HG03066 (cell line): ENCODE measurements around the gene SLC35A2.
A peak's percentile ranks its signal among the peaks of the same experiment; 100 is the strongest.

Experiments
- ATAC-seq: cut with Tn5 transposase; IDR thresholded peaks from one replicate; pipeline ENCODE4 v1.9.1; 2021; ENCODE audit warnings: low read depth; ENCODE audit not compliant: unreplicated experiment

Gene SLC35A2

DNA sequence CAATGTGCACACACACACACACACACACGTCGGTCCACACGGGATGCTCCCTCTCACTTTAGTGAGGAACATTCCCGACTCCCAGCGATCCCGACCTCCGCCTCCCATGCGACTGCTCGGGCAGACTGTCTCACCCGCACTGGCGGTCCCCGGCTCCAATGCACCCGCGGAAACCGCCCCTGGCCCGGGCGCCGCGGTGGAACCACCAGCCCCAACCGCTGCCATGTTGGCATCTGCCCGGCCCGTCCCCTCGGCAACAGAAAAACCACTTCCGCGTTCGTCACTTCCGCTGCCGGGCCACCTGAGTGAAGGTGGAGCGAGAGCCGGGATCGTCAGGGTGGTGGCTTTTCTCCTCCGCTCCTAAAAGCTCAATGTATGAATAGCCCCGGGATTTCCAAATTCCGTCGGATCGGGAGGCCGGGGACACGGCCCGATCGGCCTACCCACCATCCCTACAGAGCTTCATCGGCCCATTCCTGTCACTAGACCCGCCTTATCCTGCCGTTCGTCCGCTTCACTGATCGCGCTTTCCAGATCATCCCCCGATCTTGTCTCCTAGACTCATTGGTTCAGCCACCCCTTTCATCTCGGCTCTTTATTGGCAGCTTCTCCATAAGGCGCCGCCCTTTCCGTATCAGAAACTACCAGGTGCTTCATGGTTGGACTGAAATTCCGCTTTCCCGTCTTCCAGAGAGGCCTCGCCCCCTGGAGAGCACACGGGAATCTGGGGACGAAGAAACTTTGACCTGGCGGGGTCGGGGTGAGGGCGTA, at the start of gene SLC35A2:
TSS of gene SLC35A2 (minus strand) at position 235 of the 771 bp plus-strand sequence. CDS start at position 225, 10 bp downstream.
- ATAC-seq = peak; percentile 71

DNA sequence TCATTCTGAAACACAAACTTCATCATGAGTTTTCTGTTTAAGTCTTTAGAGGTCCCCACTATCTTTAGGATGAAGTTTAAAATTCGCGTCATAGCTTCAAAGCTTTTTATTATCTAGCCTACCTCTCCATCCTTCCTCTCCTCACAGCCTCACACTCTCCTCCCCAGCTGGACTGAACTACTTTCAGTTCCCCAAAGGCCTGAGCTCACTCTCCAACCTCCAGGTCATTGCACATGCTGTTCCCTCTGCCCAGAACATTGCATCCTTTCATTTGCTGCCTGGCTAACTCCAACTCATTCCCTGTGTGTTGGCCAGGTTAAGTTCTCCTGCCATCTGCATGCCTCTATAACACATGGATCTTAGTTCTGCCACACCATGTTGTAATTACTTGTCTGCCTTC, 48.8 kb upstream of the SLC35A2 start:
- no peak for ATAC-seq

DNA sequence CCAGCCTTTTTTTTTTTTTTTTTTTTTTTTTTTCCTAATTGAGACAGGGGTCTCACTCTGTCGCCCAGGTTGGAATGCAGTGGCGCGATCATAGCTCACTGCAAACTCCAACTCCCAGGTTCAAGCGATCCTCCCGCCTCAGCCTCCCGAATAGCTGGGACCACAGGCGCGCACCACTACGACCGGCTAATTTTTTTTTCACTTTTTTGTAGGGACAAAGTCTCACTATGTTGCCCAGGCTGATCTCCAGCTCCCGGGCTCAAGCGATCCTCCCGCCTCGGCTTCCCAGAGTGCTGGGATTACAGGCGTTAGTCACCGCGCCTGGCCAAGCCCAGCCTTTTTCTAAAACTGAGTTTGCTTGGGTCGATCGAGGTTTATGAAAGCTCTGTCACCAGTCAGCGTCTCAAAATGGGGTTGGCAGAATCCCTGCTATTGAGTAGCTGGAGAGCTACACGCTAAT, 47.2 kb upstream of the SLC35A2 start:
- no peak for ATAC-seq

DNA sequence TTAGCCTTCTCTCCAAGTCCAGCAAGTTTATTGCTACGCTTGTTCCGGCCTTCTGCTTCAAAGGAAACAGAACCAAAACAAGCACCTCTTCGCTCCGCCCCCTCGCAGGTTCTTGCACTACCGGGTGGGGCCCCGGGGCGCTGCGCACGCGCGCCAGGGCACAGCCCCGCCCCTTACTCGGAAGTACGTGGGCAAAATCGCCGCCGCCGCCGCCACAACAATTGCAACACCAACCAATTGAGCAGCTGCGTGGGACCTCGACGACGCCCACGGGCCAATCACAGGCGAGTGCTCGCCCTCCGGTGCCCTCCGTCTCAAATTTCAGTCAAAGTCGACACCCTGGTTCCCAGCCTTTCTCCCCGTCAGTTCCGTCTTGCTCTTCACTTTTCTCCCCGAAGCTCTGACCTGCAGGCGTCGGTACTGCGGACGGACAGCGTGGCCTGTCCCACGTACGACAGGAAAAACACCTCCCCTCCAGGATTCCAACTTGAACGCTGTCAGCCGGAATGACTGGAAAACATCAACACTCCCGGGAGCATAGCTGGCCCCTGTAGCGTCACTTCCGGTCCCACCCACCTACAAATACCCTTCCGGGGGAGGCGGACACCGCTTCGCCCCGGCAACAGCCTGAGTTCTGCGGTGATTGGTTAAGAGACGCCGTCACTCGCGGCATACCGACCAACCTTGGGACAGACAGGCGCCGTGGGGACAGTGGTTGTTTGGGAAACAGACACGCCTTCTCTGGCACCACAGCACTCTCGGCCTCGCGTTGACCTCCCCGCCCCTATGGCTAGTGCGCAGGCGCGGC, 46.6 kb upstream of the SLC35A2 start:
- ATAC-seq = peak; percentile 90

DNA sequence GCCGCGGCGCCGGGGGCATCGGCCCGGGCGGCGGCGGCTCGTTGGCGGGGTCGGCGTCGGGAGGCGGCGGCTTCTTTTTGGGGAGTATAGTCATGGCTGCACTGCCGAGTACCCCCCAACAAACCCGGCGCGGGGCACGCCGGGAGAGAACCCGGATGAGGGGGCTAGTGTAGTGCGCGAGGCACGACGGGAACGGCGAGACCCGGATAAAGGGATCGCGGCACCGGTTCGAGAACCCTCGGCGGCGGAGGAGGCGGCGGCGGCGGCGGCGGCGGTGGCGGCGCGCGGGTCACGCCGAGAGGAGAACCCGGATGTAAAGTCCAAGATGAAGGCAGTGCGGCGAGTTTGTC, 46.0 kb upstream of the SLC35A2 start, which contains the start of gene OTUD5:
TSS of gene OTUD5 (minus strand) at position 131 of the 350 bp plus-strand sequence. CDS start at position 94, 37 bp downstream.
- ATAC-seq = peak; percentile 38

DNA sequence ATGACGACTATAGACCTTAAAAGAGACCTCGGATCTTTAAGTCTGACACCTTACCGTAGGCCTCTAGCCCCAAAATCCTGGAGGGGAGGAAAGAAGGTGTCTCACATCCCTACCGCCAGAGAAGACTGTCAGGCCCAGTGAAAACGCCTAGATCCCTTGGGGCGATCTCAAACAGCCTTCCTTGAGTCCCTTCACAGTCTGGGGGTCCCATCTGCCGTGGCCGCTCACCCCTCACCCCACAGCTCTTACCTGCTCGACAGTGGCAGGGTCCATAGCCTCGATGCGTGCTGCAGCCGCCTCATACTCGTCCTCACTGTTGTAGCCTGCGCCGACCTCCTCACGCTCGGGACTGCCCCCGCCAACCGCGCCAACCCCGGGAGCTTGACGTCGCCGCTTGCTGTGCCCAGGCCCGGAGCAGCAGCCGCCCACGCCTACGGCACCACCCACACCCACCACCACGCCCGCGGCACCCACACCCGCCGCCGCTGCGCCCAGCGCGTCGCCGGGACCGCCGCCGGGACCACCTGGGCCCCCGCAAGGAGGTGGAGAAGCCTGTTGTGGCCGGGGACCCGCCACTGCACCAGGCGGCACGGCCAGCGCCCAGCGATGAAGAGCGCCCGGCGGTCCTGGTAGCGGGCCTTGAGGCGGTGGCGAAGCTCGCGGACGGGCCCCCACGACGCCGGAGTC, 45.4 kb upstream of the SLC35A2 start:
- ATAC-seq = no peak

DNA sequence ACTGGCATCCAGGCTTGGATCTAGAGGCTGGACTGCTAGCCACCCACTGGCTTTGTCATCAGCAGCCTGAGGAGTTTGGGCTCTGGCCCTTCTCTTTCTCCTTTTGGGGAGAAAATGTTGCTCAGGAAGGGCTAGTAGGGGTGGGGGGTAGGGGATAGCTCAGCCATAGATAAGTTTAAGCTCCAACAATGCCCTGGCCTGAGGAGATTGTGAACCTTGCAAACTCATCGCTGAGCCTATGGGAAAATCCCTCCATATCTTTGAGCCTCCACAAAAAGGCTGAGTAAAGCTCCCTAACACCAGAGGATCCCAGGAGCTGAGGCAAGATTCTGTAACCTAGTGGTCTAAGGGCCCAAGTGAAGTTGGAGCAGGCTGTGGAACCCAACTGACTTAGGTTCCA, 37.1 kb upstream of the SLC35A2 start:
- ATAC-seq = no peak

DNA sequence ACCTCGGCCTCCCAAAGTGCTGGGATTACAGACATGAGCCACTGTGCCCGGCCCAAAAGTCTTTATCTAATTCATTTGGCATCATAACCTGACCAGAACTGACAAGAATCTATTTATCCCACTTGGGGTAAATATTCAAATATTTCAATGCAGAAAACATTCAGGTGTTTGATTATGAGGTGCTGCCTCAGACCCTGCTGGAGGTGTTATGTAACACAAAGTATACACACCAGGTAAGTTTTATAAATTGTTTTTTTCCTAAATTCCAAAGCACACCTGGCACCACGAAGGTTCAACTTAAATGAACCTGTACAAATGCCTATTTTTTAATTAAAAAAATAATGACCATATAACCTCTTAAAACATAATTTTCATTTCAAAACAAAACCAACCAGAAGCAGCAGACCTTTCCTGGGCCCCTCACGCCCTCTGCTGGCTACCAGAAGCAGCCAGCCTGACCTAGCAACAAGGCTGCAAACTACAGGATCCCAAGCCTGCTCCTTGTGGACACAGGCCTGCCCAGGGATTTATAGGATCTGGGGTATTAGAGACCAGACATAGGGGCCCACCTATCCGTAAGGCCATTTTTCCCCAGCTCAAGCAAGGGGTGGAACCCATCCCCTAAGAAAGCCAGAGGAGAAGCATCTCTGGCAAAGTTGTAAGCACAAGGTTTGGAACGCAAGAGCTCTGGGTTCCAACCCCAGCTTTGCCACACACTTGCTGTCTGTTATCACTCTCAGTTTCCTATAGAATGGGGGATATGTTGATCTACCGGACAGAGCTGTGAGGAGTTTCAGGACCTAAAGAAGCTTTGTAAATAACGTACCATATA, 34.3 kb upstream of the SLC35A2 start:
- no peak for ATAC-seq

DNA sequence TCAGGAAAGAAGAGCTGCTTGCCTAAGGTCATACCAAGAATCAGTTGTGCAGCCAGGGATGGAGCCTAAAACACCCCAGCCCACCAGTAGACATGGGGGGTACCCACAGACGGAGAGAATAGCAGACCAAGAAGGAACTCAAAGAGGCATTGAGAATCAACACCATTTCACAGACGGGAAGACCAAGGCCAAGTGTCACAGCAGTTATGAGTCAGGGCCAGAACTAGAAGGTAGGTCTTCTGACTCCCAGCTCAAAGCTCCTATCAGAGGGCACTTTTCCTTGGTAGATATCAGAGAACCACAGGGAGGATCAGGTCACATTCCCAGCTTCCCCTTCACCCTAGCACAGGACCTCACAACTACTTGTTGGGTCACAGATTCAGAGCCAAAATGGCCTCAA, 31.4 kb upstream of the SLC35A2 start:
- ATAC-seq = no peak

DNA sequence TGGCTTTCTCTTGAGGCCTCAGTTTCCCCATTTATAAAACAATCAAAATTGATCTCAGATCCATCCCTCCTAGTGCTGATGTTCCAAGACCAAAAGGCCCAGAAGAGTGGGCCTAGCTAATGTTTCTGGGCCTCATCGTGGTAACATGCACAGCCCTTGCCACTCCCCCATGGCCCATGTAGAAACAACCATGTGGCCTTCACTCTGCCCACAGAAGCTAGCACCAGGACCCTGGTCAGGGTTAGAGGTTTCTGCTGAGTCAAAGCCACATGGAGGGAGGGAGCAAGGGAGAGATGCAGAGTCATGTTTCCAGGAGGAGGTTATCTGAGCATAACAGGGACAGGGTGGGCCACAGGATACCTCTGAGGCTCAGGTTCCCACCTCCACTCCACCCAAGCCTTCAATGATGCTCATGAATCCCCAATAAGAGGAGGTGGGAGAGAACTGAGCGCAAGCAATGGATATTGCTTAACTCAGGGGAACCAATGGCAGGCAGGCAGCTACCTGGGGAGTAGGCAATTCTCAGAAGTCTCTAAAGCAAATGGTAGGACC, 29.0 kb upstream of the SLC35A2 start:
- no peak for ATAC-seq

DNA sequence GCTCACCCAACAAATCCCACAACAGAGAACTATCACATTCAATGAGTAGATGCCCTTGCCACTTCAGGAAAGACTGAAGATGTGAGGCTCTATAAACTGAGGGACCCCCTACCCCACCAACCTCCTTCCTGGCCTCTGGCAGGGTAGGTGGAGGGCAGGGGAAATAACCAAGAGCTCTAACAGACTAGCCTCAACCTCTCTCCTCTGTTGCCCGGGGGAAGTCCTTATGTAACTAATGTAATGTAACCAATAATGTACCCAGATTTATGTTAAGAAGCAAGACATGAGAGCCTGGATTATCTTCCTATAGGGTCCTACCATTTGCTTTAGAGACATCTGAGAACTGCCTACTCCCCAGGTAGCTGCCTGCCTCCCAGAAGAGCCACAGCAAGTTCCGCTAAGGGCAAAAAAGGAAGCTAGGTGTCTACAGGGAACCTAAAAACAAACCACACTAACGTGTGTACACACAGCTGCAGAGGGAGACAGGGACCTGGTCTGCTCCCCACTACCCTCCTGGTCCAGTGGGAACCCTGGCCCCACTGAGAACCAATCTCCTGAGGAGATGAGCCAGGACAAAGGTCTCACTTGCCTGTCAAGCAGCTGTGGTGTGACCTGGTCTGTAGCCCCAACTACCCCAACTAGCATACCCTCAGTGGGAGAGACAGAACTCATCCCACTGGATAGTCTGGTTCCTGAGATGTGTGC, 28.2 kb upstream of the SLC35A2 start:
- no peak for ATAC-seq

DNA sequence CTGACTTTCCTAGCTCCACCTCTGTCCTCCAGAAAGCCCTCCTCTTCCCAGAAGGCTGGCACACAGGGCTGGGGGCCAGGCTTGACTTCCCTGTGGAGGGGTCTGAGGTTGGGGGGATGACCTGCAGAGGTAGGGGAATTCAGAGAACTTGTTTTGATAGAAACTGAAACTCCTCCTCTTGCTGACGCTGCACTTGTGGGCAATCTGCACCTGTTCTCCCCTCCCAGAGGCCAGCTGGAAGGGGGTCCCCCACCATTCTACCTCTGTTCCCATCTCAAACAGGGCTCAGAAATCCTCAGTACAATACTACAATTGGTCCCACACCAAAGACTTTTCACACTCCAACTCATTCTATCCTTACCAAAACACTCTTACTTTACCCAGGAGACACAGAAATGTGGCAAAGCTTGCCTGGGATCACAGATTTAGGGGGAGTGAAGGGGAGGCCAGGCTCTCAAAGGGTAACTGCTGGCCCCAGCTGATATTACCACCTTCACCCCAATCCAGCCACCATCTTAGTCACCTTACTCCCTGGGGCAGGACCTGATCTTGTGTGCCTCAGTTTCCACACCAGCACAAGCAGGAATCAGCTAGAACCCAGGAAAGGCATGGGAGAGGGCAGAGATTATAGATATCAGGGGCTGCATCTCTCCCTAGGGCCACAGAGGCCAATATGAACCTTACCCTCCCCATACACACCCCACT, 27.4 kb upstream of the SLC35A2 start:
- peak; percentile 39 for ATAC-seq

DNA sequence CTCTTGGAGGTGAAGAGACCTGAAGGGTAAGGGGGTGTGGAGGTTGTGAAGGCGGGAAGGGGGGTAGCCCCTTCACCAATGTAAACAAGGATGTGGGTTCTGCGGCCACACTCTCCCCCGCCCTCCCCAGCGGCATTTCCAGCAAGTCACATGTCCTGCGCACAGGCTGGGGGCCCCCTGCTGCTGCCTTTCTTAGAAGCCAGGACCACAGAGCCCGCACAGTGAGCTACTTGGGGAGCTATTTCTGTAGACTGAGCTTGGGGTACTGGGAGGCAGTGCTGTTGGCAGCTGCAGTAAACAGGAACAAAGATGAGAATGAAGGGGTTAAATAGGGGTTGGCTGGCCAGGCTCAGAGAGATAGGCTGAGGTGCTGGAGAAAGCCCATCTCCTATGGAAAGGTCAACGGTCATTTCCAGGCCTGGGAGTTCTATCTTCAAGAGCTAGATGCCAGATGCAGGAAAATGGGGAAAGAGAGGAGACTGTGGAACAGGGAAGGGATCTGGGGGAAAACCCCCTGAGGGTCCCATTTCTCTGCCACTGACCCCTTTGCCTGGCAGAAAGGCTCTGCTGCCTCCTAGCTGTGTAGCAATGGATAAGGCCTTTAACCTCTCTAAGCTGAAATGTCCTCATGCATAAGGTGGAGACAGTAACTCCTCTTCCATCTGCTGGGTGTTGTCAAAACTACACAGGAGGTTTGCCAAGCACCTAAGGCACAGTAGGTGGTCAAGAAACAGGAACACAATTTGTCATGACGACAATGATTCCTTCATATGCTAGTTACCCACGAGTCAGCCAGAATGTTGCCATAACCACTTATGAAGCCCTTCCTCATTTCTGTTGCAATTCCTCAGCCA, 25.8 kb upstream of the SLC35A2 start:
- peak; percentile 58 for ATAC-seq

DNA sequence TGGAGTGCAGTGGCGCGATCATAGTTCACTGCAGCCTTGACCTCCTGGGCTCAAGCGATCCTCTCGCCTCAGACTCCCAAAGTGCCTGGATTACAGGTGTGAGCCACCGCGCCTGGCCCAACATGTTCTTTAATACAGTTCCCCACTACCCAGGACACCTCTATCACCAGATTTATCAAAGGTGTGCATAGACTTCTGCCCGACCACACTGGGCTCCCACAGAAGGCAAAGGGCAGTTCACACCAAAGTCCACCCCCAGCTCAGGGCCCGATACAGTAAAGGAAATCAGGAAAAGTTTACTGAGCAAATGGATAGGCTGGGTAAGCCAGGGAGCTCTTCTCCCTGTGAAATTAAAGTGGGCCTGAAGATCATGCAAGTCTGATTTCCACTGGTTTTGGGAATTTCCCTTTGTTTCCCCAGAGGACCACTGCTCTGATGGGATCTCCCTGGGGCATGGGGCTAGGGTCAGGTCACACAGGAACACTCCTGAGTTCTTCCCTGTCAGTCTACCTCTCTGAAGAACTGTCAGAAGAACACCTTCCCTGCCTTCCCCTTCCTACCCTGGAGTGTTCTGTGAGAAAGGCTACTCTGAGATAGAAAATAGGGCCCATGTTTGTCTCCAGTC, 25.1 kb upstream of the SLC35A2 start:
- no peak for ATAC-seq

DNA sequence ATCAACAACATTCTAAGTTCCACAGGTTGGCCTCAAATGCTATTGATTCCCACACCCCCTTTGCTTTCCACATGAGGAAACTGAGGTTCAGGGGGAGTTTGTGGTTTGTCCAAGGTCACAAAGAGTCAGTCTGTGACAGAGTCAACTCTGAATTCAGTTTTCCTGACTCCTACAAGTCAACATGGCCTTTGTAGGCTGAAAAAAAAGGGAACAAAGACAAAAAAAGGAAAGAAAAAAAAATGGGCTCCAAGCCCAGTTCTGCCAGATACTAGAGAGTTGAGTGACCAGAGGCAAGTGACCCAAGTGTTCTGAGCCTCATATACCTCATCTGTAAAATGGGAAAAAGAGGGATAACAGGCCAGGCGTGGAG, 23.8 kb upstream of the SLC35A2 start:
- ATAC-seq = no peak

DNA sequence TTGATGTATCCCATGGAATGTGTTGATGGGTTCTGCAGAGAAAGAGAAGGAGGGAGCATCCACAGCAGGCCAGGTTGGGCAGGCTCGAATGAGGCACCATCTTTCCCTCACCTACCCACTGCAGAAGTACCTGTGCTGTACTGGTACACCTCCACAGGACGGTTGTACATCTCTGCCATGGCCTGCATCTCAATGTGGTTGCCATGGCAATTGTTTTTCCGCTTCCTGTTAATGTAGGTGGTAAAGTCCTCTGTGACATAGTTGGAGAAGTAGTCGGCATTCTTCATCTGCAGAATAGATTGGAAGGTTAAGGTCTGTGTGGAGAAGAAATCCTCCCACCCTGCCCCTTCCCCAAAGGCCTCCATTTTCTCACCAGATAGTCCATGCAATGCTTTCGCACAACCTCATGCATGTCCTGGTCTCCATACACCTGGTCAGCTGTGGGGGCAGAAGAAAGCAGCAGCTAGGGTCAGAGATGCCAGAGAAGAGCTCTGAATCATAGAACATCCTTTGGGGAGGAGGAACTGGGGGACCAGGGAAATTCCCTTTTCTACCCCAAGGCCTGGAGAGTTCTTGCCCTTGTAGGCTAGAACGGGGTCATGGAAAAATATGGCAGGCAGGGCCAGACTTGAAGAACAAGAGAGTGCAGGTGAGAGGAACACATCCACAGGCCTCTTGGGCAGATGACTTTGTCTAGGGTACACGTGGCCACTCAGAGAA, 23.3 kb upstream of the SLC35A2 start:
- no peak for ATAC-seq

DNA sequence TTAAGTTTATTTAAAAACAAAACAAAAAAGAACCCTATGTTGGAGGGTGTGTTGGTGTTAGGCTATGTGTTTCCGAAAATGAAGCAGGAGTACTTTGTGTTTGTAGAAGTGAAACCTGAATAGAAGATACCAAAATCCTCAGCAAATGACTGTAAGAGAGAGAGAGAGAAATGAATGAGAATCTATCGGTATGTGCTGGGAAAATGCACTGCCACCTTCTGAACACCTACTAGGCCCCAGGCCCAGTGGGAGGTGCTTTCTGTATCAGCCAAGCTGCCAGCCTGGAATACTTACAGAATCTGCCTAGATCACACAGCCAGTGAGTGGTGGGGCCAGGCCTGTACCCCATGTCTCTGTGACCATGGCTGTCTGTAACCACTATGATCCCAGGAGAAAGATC, 22.3 kb upstream of the SLC35A2 start:
- no peak for ATAC-seq
